Measurements from ENCODE around the gene NABP2. TPM values are rescaled to one million over a fixed set of nuclear protein-coding genes. Genes with fewer than 3 reads are reported as not detected.

The NABP2 gene
- total and polyA plus RNA-seq, 7 donors = 27.1 to 65.7 (median 31.0) TPM

DNA sequence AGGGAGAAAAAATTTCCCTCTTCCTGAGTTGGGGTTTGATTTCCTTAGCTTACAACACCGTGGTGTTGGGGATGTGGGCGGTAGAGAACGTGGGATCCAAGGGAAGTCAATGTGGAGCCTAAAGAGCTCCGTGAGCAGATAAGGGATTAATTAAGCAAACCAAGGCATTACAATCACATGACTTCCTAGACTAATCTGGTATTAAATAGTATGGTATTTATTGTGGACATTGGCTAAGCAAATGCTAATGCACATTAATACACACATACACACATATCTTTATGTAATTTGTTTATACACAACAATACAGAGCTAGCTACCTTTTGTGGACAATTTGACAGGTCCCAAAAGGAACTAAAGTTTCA is 1.6 kb upstream of the NABP2 start:
- peak overlapping the region; percentile 96 for H3K27ac ChIP-seq
- peaks cover 40% of the 10 kb centered on the region for H3K4me1 ChIP-seq
- TF ChIP-seq, protein P1, sequence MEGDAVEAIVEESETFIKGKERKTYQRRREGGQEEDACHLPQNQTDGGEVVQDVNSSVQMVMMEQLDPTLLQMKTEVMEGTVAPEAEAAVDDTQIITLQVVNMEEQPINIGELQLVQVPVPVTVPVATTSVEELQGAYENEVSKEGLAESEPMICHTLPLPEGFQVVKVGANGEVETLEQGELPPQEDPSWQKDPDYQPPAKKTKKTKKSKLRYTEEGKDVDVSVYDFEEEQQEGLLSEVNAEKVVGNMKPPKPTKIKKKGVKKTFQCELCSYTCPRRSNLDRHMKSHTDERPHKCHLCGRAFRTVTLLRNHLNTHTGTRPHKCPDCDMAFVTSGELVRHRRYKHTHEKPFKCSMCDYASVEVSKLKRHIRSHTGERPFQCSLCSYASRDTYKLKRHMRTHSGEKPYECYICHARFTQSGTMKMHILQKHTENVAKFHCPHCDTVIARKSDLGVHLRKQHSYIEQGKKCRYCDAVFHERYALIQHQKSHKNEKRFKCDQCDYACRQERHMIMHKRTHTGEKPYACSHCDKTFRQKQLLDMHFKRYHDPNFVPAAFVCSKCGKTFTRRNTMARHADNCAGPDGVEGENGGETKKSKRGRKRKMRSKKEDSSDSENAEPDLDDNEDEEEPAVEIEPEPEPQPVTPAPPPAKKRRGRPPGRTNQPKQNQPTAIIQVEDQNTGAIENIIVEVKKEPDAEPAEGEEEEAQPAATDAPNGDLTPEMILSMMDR (IDR thresholded peaks at IDR 0.05) = no peak
- no peaks in the 10 kb centered on the region for H3K27me3 ChIP-seq (ENCODE audit: insufficient read depth in 3 of 3, low read length in 2 of 3)
- DNase-seq (no peak), ATAC-seq (no peak)
- H3K36me3 ChIP-seq (ENCODE audit: insufficient read depth in 1 of 2, low read depth in 1 of 2) = peaks cover 0 to 12% of the 10 kb centered on the region in 2 donors
- no peaks in the 10 kb centered on the region for H3K9me3 ChIP-seq
- intact Hi-C loops (cut with DNase I) = loop anchor here (2.0 to 5.0 kb wide), 4 partner anchors 34 to 105 kb away; partner anchors contain the start of genes ANKRD52 (in 1 of the 2), RPL41 (in 1 of the 2), SMARCC2 (in 1 of the 2) and ZC3H10 (in 1 of the 2)
- peak overlapping the region; percentile 73 for H3K4me3 ChIP-seq
- WGBS, 3 donors = 5 to 12% (median 9%) methylated on average over 4 of the region's 4 CpGs

DNA sequence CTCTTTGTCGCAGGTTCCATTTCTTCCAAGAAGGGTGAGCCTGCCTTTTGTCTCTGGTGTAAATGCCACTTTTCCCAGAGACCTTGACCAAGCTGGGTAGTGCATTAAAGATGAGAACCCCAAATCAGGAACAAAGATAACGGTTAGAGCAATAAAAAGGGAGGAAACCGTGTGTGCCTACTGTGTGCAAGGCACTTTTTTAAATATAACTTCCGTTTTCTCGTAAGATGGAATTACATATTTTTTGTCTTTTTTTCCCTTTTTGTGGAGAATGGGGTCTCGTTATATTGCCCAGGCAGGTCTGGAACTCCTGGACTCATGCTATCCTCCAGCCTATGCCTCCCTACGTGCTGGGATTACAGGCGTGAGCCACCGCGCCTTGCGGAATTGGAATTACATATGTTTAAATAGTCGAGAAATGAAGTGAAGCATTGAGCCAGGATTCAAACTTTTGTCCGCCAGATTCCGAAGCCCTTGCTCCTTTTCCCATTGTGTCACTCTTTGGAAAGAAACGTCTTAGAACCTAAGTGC is 506 bp upstream of the NABP2 start:
- Histone ChIP-seq H3K36me3 (ENCODE audit: insufficient read depth in 1 of 2, low read depth in 1 of 2) (peaks cover 0 to 22% of the 10 kb centered on the region in 2 donors), H3K4me3 (peak overlapping the region; percentile 75), H3K9me3 (no peaks in the 10 kb centered on the region), H3K4me1 (peaks cover 39% of the 10 kb centered on the region), H3K27ac (peak overlapping the region; percentile 96), H3K27me3 (ENCODE audit: insufficient read depth in 3 of 3, low read length in 2 of 3) (no peaks in the 10 kb centered on the region)
- 18 to 21% (median 19%) methylated on average over 15 of the region's 15 CpGs for WGBS, 3 donors
- no peak for DNase-seq
- TF ChIP-seq, protein P1 (IDR thresholded peaks at IDR 0.05) = no peak
- intact Hi-C loops (cut with DNase I) = loop anchor here (1.0 to 5.0 kb wide), 6 partner anchors 30 to 106 kb away; partner anchors contain the start of genes ANKRD52 (in 1 of the 2), RPL41 (in 1 of the 2), SMARCC2 (in 1 of the 2) and ZC3H10 (in 1 of the 2)
- peak; percentile 0 to 3 (median 2) for ATAC-seq

DNA sequence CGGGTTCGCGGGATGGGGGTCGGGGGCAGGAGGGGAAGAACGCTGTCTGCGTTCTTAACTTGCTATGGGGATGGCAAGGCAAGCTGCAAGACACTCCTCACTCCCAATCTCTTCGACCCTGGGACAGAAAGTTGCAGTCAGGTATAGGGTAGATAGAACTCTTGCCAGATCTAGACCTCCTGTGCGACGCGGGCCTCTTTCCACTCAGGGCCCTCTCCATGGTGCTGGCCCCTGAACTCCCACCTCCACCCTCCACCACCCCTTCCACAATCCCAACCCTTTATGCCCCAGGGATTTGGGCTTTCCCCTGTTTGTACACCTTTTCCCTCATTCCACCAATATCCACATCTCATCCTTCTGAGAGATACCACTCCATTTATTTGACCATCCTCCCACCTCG is 812 bp downstream of the NABP2 start:
- intact Hi-C loops (cut with DNase I) = loop anchor here (1.0 to 5.0 kb wide), 5 partner anchors 32 to 108 kb away; partner anchors contain the start of genes ANKRD52 (in 1 of the 2), RPL41 (in 1 of the 2), SMARCC2 (in 1 of the 2) and ZC3H10 (in 1 of the 2)
- Histone ChIP-seq H3K27me3 (ENCODE audit: insufficient read depth in 3 of 3, low read length in 2 of 3) (no peaks in the 10 kb centered on the region), H3K4me1 (peaks cover 29% of the 10 kb centered on the region), H3K4me3 (peak overlapping the region; percentile 75), H3K36me3 (ENCODE audit: insufficient read depth in 1 of 2, low read depth in 1 of 2) (peaks cover 0 to 29% of the 10 kb centered on the region in 2 donors), H3K27ac (peak overlapping the region; percentile 96), H3K9me3 (no peaks in the 10 kb centered on the region)
- TF ChIP-seq, protein P1 (IDR thresholded peaks at IDR 0.05) = no peak
- ATAC-seq (no peak), DNase-seq (no peak)
- WGBS, 3 donors = 72 to 81% (median 74%) methylated on average over 8 to 11 of the region's 11 CpGs

DNA sequence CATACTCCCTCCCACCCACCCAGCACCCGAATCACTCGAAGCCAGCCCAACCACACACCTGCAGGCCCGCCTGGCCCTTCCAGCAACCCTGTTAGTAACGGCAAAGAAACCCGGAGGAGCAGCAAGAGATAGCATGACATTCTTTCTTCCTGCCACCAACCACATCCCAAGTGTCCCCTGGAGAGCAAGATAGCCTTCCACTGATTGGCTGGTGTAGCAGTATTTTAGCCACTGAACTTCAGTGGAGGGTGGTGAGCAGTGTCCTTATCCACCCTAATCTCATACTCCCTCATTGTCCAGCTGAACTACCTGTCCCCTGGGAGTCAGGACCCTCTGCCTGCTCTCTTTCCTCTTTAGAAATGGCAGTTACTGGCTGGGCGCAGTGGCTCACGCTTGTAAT is 4.9 kb downstream of the NABP2 start:
- ATAC-seq (no peak), DNase-seq (no peak)
- TF ChIP-seq, protein P1 (IDR thresholded peaks at IDR 0.05) = no peak
- Histone ChIP-seq H3K27me3 (ENCODE audit: insufficient read depth in 3 of 3, low read length in 2 of 3) (no peaks in the 10 kb centered on the region), H3K4me1 (peaks cover 4% of the 10 kb centered on the region), H3K27ac (no peak overlapping the region), H3K9me3 (no peaks in the 10 kb centered on the region), H3K4me3 (no peak overlapping the region), H3K36me3 (ENCODE audit: insufficient read depth in 1 of 2, low read depth in 1 of 2) (peaks cover 0 to 29% of the 10 kb centered on the region in 2 donors)
- intact Hi-C loops (cut with DNase I) = no loop called here
- WGBS, 3 donors = 74 to 87% (median 81%) methylated on average over 7 of the region's 7 CpGs

Data from psoas muscle (tissue), 8 donors.